ENCODE results near the gene SRSF5.

Gene SRSF5

DNA sequence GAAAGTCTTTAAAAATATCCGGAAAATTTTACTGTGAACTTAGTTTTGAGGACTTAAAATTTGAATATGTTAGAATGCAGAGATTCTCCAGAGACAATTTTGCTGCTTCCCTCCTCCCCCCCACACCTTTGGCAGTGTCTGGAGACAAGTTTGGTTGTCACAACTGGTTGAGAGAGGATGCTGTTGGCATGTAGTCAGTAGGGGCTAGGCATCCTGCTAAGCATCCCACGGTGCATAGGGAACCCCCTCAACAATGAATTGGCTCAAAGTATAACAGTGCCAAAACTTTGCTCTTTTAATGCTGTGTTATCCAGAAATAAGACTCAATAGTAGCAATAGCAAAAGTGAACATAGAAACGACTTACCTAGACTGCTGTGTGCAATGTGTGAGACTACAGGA is 3.6 kb downstream of the SRSF5 start:
- no peak overlapping the region for H3K23ac ChIP-seq (ENCODE audit: low read length)
- no peak overlapping the region for H2BK5ac ChIP-seq (ENCODE audit: low read length)
- no peak overlapping the region for H3K18ac ChIP-seq (ENCODE audit: low read length)
- H4K8ac ChIP-seq (ENCODE audit: low read depth, low read length), result no peak overlapping the region
- peaks cover 4% of the 10 kb centered on the region for H3K4me1 ChIP-seq (ENCODE audit: control insufficient read depth, low read depth, low read length)
- no peak overlapping the region for H2BK15ac ChIP-seq (replicated peaks; ENCODE audit: low read depth)
- no peak overlapping the region for H3K56ac ChIP-seq (ENCODE audit: low read length)
- H3K79me2 ChIP-seq (ENCODE audit: control insufficient read depth, insufficient read depth, low read length), result peaks cover 27% of the 10 kb centered on the region
- peaks cover 35% of the 10 kb centered on the region for H3K36me3 ChIP-seq (ENCODE audit: control insufficient read depth, insufficient read depth, low read length)
- H4K5ac ChIP-seq (ENCODE audit: low read length), result no peak overlapping the region
- no peaks in the 10 kb centered on the region for H3K27me3 ChIP-seq (ENCODE audit: insufficient read depth, low read length, poor library complexity)
- no peak overlapping the region for H3K9ac ChIP-seq (ENCODE audit: low read length)
- H3K4me2 ChIP-seq (ENCODE audit: low read length), result no peak overlapping the region
- H2BK120ac ChIP-seq (ENCODE audit: low read depth, low read length), result no peak overlapping the region
- H3K27ac ChIP-seq (ENCODE audit: low read depth, low read length), result no peak overlapping the region
- H3K4me3 ChIP-seq (ENCODE audit: low read length), result no peak overlapping the region
- H3K79me1 ChIP-seq (ENCODE audit: low read length), result peaks cover 22% of the 10 kb centered on the region
- DNase-seq, result no peak
- H3K4ac ChIP-seq (ENCODE audit: low read depth, low read length), result no peak overlapping the region
- no peak overlapping the region for H2AK5ac ChIP-seq (ENCODE audit: low read length)
- no CpG with 5 or more reads among the region's 3 CpGs for WGBS (ENCODE audit: extremely low coverage, insufficient coverage, low lambda C conversion rate)

DNA sequence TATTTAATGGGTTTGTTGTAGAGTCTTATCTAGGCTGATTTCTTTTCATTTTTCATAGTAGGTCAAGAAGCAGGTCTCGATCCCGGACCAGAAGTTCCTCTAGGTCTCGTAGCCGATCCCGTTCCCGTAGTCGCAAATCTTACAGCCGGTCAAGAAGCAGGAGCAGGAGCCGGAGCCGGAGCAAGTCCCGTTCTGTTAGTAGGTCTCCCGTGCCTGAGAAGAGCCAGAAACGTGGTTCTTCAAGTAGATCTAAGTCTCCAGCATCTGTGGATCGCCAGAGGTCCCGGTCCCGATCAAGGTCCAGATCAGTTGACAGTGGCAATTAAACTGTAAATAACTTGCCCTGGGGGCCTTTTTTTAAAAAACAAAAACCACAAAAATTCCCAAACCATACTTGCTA is 4.2 kb downstream of the SRSF5 start:
- H3K36me3 ChIP-seq (ENCODE audit: control insufficient read depth, insufficient read depth, low read length), result peaks cover 35% of the 10 kb centered on the region
- no peak overlapping the region for H2BK120ac ChIP-seq (ENCODE audit: low read depth, low read length)
- H4K8ac ChIP-seq (ENCODE audit: low read depth, low read length), result no peak overlapping the region
- no peak overlapping the region for H4K5ac ChIP-seq (ENCODE audit: low read length)
- no peak overlapping the region for H3K56ac ChIP-seq (ENCODE audit: low read length)
- no peak overlapping the region for H3K4me2 ChIP-seq (ENCODE audit: low read length)
- no peak overlapping the region for H3K4ac ChIP-seq (ENCODE audit: low read depth, low read length)
- H2AK5ac ChIP-seq (ENCODE audit: low read length), result no peak overlapping the region
- H3K4me1 ChIP-seq (ENCODE audit: control insufficient read depth, low read depth, low read length), result peaks cover 4% of the 10 kb centered on the region
- peaks cover 27% of the 10 kb centered on the region for H3K79me2 ChIP-seq (ENCODE audit: control insufficient read depth, insufficient read depth, low read length)
- no peak overlapping the region for H3K23ac ChIP-seq (ENCODE audit: low read length)
- H3K9ac ChIP-seq (ENCODE audit: low read length), result no peak overlapping the region
- no peak overlapping the region for H3K27ac ChIP-seq (ENCODE audit: low read depth, low read length)
- H3K27me3 ChIP-seq (ENCODE audit: insufficient read depth, low read length, poor library complexity), result no peaks in the 10 kb centered on the region
- H2BK15ac ChIP-seq (replicated peaks; ENCODE audit: low read depth), result no peak overlapping the region
- H3K18ac ChIP-seq (ENCODE audit: low read length), result no peak overlapping the region
- peaks cover 24% of the 10 kb centered on the region for H3K79me1 ChIP-seq (ENCODE audit: low read length)
- DNase-seq, result no peak
- whole genome bisulfite sequencing (ENCODE audit: extremely low coverage, insufficient coverage, low lambda C conversion rate), result no CpG with 5 or more reads among the region's 16 CpGs
- H3K4me3 ChIP-seq (ENCODE audit: low read length), result no peak overlapping the region
- H2BK5ac ChIP-seq (ENCODE audit: low read length), result no peak overlapping the region

DNA sequence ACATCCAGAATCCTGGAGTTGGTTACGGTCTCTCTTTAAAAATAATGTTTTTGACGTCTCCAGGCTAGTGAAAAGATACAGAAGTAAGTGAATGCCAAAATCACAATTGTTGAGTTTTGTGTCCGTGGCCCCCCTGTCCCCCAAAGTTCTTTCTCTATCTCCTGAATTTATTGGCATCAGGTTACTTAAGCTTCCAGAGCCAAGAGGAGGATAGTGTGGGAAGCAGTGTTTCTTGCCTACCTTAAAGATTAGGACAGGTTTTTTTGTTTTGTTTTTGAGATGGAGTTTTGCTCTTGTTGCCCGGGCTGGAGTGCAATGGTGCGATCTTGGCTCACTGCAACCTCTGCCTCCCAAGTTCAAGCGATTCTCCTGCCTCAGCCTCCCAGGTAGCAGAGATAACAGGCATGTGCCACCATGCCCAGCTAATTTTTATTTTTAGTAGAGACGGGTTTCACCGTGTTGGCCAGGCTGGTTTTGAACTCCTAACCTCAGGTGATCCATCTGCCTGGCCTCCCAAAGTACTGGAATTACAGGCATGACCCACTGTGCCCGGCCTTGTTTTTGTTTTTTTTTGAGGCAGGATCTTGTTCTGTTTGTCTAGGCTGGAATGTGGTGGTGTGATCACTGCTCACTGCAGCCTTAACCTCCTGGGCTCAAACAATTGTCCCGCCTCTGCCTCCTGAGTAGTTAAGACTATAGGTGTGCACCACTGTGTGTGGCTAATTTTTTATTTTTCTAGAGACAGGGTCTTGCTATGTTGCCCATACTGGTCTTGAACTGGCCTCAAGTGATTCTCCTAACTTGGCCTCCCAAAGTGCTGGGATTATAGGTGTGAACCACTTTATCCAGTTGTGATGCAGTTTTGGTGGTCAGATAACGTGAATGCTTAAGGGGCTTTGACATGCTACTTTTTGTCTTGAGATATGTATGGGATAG is 5.4 kb downstream of the SRSF5 start:
- Histone ChIP-seq H3K4me2 (ENCODE audit: low read length) (no peak overlapping the region), H3K36me3 (ENCODE audit: control insufficient read depth, insufficient read depth, low read length) (peaks cover 35% of the 10 kb centered on the region)
- DNase-seq, result peak; percentile 20

DNA sequence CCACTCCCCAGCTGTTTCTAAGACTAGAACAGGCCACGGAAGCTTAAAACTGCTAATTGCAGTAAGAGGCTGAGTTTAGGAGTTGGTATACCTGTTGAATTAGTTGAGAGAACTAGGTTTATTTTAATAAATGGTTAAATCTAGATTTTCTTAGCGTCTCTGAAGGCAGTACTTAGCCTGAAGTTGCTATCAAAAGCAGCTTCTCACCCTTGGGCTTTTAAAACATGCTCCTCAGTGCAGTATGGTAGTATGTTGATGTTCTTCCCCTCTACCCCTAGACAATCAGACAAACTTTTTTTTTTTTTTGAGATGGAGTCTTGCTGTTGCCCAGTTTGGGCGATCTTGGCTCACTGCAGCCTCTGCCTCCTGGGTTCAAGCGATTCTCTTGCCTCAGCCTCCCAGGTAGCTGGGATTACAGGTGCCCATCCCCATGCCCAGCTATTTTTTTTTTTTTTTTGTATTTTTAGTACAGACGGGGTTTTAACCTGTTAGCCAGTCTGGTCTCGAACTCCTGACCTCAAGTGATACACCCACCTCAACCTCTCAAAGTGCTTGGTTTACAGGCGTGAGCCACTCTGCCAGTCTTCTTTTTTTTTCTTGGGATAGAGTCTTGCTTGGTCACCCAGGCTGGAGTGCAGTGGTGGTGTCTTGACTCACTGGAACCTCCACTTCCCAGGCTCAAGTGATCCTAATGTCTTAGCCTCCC is 6.8 kb downstream of the SRSF5 start:
- no CpG with 5 or more reads among the region's 7 CpGs for WGBS (ENCODE audit: extremely low coverage, insufficient coverage, low lambda C conversion rate)
- H3K36me3 ChIP-seq (ENCODE audit: control insufficient read depth, insufficient read depth, low read length), result peaks cover 29% of the 10 kb centered on the region

More for the DNA sequence above, 5.4 kb downstream of the SRSF5 start:
- Histone ChIP-seq H2BK5ac (ENCODE audit: low read length) (no peak overlapping the region), H3K4me3 (ENCODE audit: low read length) (no peak overlapping the region), H3K23ac (ENCODE audit: low read length) (no peak overlapping the region), H3K27me3 (ENCODE audit: insufficient read depth, low read length, poor library complexity) (no peaks in the 10 kb centered on the region), H3K56ac (ENCODE audit: low read length) (no peak overlapping the region), H4K8ac (ENCODE audit: low read depth, low read length) (no peak overlapping the region), H3K9ac (ENCODE audit: low read length) (no peak overlapping the region), H3K79me1 (ENCODE audit: low read length) (peaks cover 26% of the 10 kb centered on the region), H3K18ac (ENCODE audit: low read length) (no peak overlapping the region), H3K79me2 (ENCODE audit: control insufficient read depth, insufficient read depth, low read length) (peaks cover 24% of the 10 kb centered on the region), H4K5ac (ENCODE audit: low read length) (no peak overlapping the region), H2BK120ac (ENCODE audit: low read depth, low read length) (no peak overlapping the region), H2AK5ac (ENCODE audit: low read length) (no peak overlapping the region), H3K4ac (ENCODE audit: low read depth, low read length) (no peak overlapping the region), H2BK15ac (replicated peaks; ENCODE audit: low read depth) (no peak overlapping the region), H3K4me1 (ENCODE audit: control insufficient read depth, low read depth, low read length) (peaks cover 2% of the 10 kb centered on the region), H3K27ac (ENCODE audit: low read depth, low read length) (no peak overlapping the region)
- no CpG with 5 or more reads among the region's 11 CpGs for WGBS (ENCODE audit: extremely low coverage, insufficient coverage, low lambda C conversion rate)

DNA sequence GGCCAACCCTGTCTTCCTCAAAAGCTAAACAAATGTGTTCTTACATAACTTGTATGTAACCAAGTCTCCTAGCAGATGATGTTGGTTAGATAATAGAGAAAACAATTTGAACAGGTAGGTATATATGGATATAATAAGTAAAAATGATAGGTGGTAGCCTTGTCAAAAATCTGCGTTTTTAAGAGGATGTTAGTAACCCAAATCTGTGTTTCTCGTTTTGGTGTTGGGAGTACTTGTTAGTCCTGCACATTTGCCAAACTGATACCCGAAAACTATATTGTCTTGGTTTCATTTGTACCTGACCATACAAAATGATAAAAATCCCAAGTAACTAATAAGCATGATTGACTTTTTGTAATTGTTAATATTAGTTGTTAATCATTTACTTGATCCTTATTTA is 8.1 kb downstream of the SRSF5 start:
- DNase-seq, result no peak
- H3K79me2 ChIP-seq (ENCODE audit: control insufficient read depth, insufficient read depth, low read length), result peaks cover 3% of the 10 kb centered on the region
- H2BK5ac ChIP-seq (ENCODE audit: low read length), result no peak overlapping the region
- no peak overlapping the region for H4K8ac ChIP-seq (ENCODE audit: low read depth, low read length)
- no peak overlapping the region for H2BK120ac ChIP-seq (ENCODE audit: low read depth, low read length)
- no peak overlapping the region for H3K18ac ChIP-seq (ENCODE audit: low read length)
- H2BK15ac ChIP-seq (replicated peaks; ENCODE audit: low read depth), result no peak overlapping the region
- H3K27me3 ChIP-seq (ENCODE audit: insufficient read depth, low read length, poor library complexity), result no peaks in the 10 kb centered on the region
- H3K9ac ChIP-seq (ENCODE audit: low read length), result no peak overlapping the region
- H3K4ac ChIP-seq (ENCODE audit: low read depth, low read length), result no peak overlapping the region
- H3K4me2 ChIP-seq (ENCODE audit: low read length), result no peak overlapping the region
- no peak overlapping the region for H3K27ac ChIP-seq (ENCODE audit: low read depth, low read length)
- no peak overlapping the region for H3K56ac ChIP-seq (ENCODE audit: low read length)
- no peak overlapping the region for H3K23ac ChIP-seq (ENCODE audit: low read length)
- no peaks in the 10 kb centered on the region for H3K4me1 ChIP-seq (ENCODE audit: control insufficient read depth, low read depth, low read length)
- H3K79me1 ChIP-seq (ENCODE audit: low read length), result peaks cover 14% of the 10 kb centered on the region
- WGBS (ENCODE audit: extremely low coverage, insufficient coverage, low lambda C conversion rate), result no CpG with 5 or more reads among the region's 3 CpGs
- no peak overlapping the region for H4K5ac ChIP-seq (ENCODE audit: low read length)
- peaks cover 21% of the 10 kb centered on the region for H3K36me3 ChIP-seq (ENCODE audit: control insufficient read depth, insufficient read depth, low read length)
- H2AK5ac ChIP-seq (ENCODE audit: low read length), result no peak overlapping the region
- no peak overlapping the region for H3K4me3 ChIP-seq (ENCODE audit: low read length)

More for the DNA sequence above, 6.8 kb downstream of the SRSF5 start:
- Histone ChIP-seq H3K56ac (ENCODE audit: low read length) (no peak overlapping the region), H3K4ac (ENCODE audit: low read depth, low read length) (no peak overlapping the region), H3K27ac (ENCODE audit: low read depth, low read length) (no peak overlapping the region), H2BK15ac (replicated peaks; ENCODE audit: low read depth) (no peak overlapping the region), H4K8ac (ENCODE audit: low read depth, low read length) (no peak overlapping the region), H3K23ac (ENCODE audit: low read length) (no peak overlapping the region), H3K27me3 (ENCODE audit: insufficient read depth, low read length, poor library complexity) (no peaks in the 10 kb centered on the region), H2BK5ac (ENCODE audit: low read length) (no peak overlapping the region), H4K5ac (ENCODE audit: low read length) (no peak overlapping the region), H3K18ac (ENCODE audit: low read length) (no peak overlapping the region), H2AK5ac (ENCODE audit: low read length) (no peak overlapping the region), H3K4me1 (ENCODE audit: control insufficient read depth, low read depth, low read length) (no peaks in the 10 kb centered on the region), H3K9ac (ENCODE audit: low read length) (no peak overlapping the region), H3K4me3 (ENCODE audit: low read length) (no peak overlapping the region), H3K79me1 (ENCODE audit: low read length) (peaks cover 23% of the 10 kb centered on the region), H3K4me2 (ENCODE audit: low read length) (no peak overlapping the region), H3K79me2 (ENCODE audit: control insufficient read depth, insufficient read depth, low read length) (peaks cover 12% of the 10 kb centered on the region), H2BK120ac (ENCODE audit: low read depth, low read length) (no peak overlapping the region)
- no peak for DNase-seq
